Panc1 (cell line): ENCODE measurements around the gene POC5. TPM values are rescaled to one million over a fixed set of nuclear protein-coding genes. Genes with fewer than 3 reads are reported as not detected.

ENCODE experiments used
- ATAC-seq: fragments of 200-7000 bp; cut with Tn5 transposase; 2 replicates; pipeline ENCODE4 v1.9.1; 2020; ENCODE audit warnings: mild to moderate bottlenecking, moderate library complexity
- BruUV-seq: library from RNA; stranded (reverse); fragments of 400-500 nt; replicated peaks from 2 replicates; lab custom pipeline; 2021; lab: Mats Ljungman, UMichigan
- CTCF ChIA-PET: fragments of 300-600 bp; sonication (Branson Sonifier 250); formaldehyde crosslinking; loops from one replicate; lab custom pipeline; 2022; ENCODE audit warnings: antibody characterized with exemption; lab: Charles Lee
- POLR2A ChIA-PET: fragments of 300-600 bp; sonication (Branson Sonifier 250); formaldehyde crosslinking; loops from one replicate; lab custom pipeline; 2022; ENCODE audit warnings: antibody characterized with exemption; lab: Charles Lee
- DNase-seq: peaks from one replicate; pipeline ENCODE4 v3.0.0-alpha.2; 2010; ENCODE audit warnings: low read depth, low spot score
- H3K27ac ChIP-seq: 2 replicates; pipeline ENCODE4 v1.5.1; 2011; ENCODE audit warnings: mild to moderate bottlenecking, low read length, inconsistent platforms
- H3K27me3 ChIP-seq: fragments of 200-500 bp; sonication (Bioruptor generic); 2 replicates; pipeline ENCODE4 v1.6.0; 2014; ENCODE audit warnings: low read length, inconsistent platforms; ENCODE audit not compliant: control insufficient read depth, insufficient read depth
- H3K36me3 ChIP-seq: fragments of 200-500 bp; sonication (Bioruptor generic); 2 replicates; pipeline ENCODE4 v1.5.1; 2014; ENCODE audit warnings: inconsistent platforms, mild to moderate bottlenecking, low read length, moderate library complexity; ENCODE audit not compliant: control insufficient read depth, insufficient read depth
- H3K4me1 ChIP-seq: 2 replicates; pipeline ENCODE4 v1.5.1; 2011; ENCODE audit warnings: inconsistent platforms, mild to moderate bottlenecking, low read length, moderate library complexity; ENCODE audit not compliant: control insufficient read depth, insufficient read depth
- H3K4me3 ChIP-seq, 2 experiments: 2 replicates each; pipeline ENCODE4 v1.5.1; 2011 to 2012; ENCODE audit warnings: low read depth in 2 of 2, low read length in 2 of 2, mild to moderate bottlenecking in 2 of 2, inconsistent platforms in 1 of 2, moderate library complexity in 1 of 2
- H3K9me3 ChIP-seq: fragments of 200-500 bp; sonication (Bioruptor generic); 2 replicates; pipeline ENCODE4 v1.5.1; 2014; ENCODE audit warnings: low read depth, mild to moderate bottlenecking, inconsistent platforms, low read length, moderate library complexity; ENCODE audit not compliant: control insufficient read depth, insufficient read depth
- POLR2AphosphoS5 ChIP-seq: IDR thresholded peaks from 2 replicates; pipeline ENCODE4 v1.6.1; 2012; ENCODE audit warnings: mild to moderate bottlenecking, low read depth, low read length, moderate library complexity
- SIN3A ChIP-seq: IDR thresholded peaks from 2 replicates; pipeline ENCODE4 v1.6.1; 2012; ENCODE audit warnings: low read depth, mild to moderate bottlenecking, low read length, moderate library complexity, borderline replicate concordance; ENCODE audit not compliant: insufficient read depth
- TCF7L2 ChIP-seq: IDR thresholded peaks from 2 replicates; pipeline ENCODE4 v1.6.1; 2011; ENCODE audit warnings: mild to moderate bottlenecking, low read depth, low read length, inconsistent platforms
- in situ Hi-C: cut with HindIII; loops from 2 replicates; pipeline ENCODE4 v1.10.0; 2016; ENCODE audit warnings: low sequenced_read_pairs, low pct_unique_long_range_greater_than_20kb
- intact Hi-C: fragments of 100-400 bp; cut with micrococcal nuclease; formaldehyde crosslinking; loops from one replicate; pipeline ENCODE4 v1.10.0; 2022; ENCODE audit not compliant: unreplicated experiment
- total RNA-seq: library from RNA; stranded (reverse); gene quantifications from one replicate; pipeline ENCODE4 v1.2.1, GENCODE V29; 2021; ENCODE audit not compliant: unreplicated experiment
- TF ChIP-seq, protein P1 (sequence below), 2 experiments: IDR thresholded peaks; 2 replicates each; pipeline ENCODE4 v1.6.1; 2011 to 2012; ENCODE audit warnings: low read depth in 2 of 2, control low read depth in 1 of 2, low read length in 1 of 2, mild to moderate bottlenecking in 1 of 2, moderate library complexity in 1 of 2; ENCODE audit not compliant: insufficient read depth in 1 of 2
- TF ChIP-seq, protein P2 (sequence below): fragments of 450-650 bp; IDR thresholded peaks from 2 replicates; pipeline ENCODE4 v1.5.1; 2017; ENCODE audit warnings: mild to moderate bottlenecking

The POC5 gene
- total RNA-seq, 1 experiment from 2014 or later = 19.7 TPM

DNA sequence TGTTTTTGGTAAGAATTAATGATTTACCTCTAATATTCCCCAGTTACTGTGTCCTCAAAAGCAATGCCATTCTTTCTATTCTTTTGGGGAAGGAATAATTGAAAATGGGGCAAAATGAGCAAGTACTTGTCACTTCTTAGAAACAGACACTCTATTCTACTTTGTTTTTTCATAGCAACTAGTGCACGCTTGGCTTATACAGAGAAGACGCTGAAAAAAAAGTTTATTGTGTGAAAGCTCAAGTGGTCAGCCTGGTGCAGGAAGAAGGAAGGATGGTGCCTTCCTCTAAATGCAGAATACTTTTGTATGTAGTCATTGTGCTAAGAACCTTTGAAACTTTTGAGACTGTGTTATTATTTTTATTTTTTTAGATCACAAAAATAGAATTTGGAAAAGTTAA, 76.4 kb downstream of the POC5 start:
- CTCF ChIA-PET = no interaction called here
- H3K36me3 ChIP-seq = no peaks in the 10 kb centered on the region

DNA sequence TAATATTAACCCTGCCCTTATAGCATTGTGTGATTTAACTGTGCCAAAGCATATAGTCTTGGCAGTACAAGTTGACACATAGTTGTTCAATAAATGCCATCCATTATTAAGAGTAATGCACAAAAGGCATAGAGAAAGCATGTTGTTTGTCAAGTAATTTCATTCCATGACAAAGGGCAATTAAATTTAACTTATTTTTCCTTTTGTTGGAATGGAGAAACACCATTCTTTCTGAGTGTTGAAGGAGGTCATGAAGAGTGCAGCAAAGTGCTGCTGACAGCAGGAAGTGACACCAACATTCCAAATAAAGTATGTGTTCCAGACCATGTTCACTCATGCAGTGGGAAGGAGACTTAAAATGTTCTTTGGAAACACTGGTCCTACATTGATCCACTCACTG, 76.8 kb downstream of the POC5 start:
- Histone ChIP-seq H3K4me1 (no peaks in the 10 kb centered on the region), H3K36me3 (no peaks in the 10 kb centered on the region), H3K9me3 (peaks cover 3% of the 10 kb centered on the region; the same call in 1 of the 2 replicates), H3K4me3 (no peak overlapping the region), H3K27me3 (no peaks in the 10 kb centered on the region), H3K27ac (no peak overlapping the region)
- ATAC-seq (no peak), DNase-seq (no peak)
- BruUV-seq = no TSS peak
- TF ChIP-seq, protein P1, sequence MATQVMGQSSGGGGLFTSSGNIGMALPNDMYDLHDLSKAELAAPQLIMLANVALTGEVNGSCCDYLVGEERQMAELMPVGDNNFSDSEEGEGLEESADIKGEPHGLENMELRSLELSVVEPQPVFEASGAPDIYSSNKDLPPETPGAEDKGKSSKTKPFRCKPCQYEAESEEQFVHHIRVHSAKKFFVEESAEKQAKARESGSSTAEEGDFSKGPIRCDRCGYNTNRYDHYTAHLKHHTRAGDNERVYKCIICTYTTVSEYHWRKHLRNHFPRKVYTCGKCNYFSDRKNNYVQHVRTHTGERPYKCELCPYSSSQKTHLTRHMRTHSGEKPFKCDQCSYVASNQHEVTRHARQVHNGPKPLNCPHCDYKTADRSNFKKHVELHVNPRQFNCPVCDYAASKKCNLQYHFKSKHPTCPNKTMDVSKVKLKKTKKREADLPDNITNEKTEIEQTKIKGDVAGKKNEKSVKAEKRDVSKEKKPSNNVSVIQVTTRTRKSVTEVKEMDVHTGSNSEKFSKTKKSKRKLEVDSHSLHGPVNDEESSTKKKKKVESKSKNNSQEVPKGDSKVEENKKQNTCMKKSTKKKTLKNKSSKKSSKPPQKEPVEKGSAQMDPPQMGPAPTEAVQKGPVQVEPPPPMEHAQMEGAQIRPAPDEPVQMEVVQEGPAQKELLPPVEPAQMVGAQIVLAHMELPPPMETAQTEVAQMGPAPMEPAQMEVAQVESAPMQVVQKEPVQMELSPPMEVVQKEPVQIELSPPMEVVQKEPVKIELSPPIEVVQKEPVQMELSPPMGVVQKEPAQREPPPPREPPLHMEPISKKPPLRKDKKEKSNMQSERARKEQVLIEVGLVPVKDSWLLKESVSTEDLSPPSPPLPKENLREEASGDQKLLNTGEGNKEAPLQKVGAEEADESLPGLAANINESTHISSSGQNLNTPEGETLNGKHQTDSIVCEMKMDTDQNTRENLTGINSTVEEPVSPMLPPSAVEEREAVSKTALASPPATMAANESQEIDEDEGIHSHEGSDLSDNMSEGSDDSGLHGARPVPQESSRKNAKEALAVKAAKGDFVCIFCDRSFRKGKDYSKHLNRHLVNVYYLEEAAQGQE (IDR thresholded peaks at IDR 0.05; ENCODE audit: insufficient read depth in 1 of 2, low read depth in 2 of 2, low read length in 1 of 2) = no peak
- TF ChIP-seq TCF7L2 (no peak), POLR2AphosphoS5 (no peak), SIN3A (no peak)
- TF ChIP-seq, protein P2, sequence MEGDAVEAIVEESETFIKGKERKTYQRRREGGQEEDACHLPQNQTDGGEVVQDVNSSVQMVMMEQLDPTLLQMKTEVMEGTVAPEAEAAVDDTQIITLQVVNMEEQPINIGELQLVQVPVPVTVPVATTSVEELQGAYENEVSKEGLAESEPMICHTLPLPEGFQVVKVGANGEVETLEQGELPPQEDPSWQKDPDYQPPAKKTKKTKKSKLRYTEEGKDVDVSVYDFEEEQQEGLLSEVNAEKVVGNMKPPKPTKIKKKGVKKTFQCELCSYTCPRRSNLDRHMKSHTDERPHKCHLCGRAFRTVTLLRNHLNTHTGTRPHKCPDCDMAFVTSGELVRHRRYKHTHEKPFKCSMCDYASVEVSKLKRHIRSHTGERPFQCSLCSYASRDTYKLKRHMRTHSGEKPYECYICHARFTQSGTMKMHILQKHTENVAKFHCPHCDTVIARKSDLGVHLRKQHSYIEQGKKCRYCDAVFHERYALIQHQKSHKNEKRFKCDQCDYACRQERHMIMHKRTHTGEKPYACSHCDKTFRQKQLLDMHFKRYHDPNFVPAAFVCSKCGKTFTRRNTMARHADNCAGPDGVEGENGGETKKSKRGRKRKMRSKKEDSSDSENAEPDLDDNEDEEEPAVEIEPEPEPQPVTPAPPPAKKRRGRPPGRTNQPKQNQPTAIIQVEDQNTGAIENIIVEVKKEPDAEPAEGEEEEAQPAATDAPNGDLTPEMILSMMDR = no peak
- POLR2A ChIA-PET = no interaction called here
- intact Hi-C loops = no loop called here
- CTCF ChIA-PET = no interaction called here
- in situ Hi-C loops = no loop called here

More for the DNA sequence above, 76.4 kb downstream of the POC5 start:
- H3K4me1 ChIP-seq = no peaks in the 10 kb centered on the region
- no peak overlapping the region for H3K27ac ChIP-seq
- TF ChIP-seq, protein P2 = no peak
- no peak for TF ChIP-seq POLR2AphosphoS5
- no peak for TF ChIP-seq TCF7L2
- TF ChIP-seq, protein P1 (IDR thresholded peaks at IDR 0.05; ENCODE audit: insufficient read depth in 1 of 2, low read depth in 2 of 2, low read length in 1 of 2) = no peak
- no peak for TF ChIP-seq SIN3A
- intact Hi-C loops = no loop called here
- H3K9me3 ChIP-seq = peaks cover 3% of the 10 kb centered on the region; the same call in 1 of the 2 replicates
- H3K4me3 ChIP-seq = no peak overlapping the region
- BruUV-seq = no TSS peak
- ATAC-seq = no peak
- H3K27me3 ChIP-seq = no peaks in the 10 kb centered on the region
- POLR2A ChIA-PET = no interaction called here
- in situ Hi-C loops = no loop called here
- no peak for DNase-seq
